Naive thymus-derived CD8-positive, alpha-beta T cell (primary cell): ENCODE measurements around the gene CDSN. TPM values are rescaled to one million over a fixed set of nuclear protein-coding genes. Genes with fewer than 3 reads are reported as not detected.

ENCODE experiments used
- ATAC-seq, 2 donors: fragments of 150-1000 bp; cut with Tn5 transposase in 1 of 2; sonication (Bioruptor Pico), chemical (Tn5 transposase) in 1 of 2; 1 replicate in 1 of 2; 2 replicates in 1 of 2; pipeline ENCODE4 v1.10.0; 2021; ENCODE audit warnings: mild to moderate bottlenecking in 2 of 2, moderate library complexity in 2 of 2
- POLR2A ChIA-PET: fragments of 350-600 bp; sonication (Branson Sonifier 250); formaldehyde crosslinking; loops from one replicate; lab custom pipeline; 2021; ENCODE audit warnings: antibody characterized with exemption; lab: Charles Lee
- DNase-seq, 10 donors: peaks; one replicate each; pipeline versions ENCODE4 v3.0.0 to v3.0.0-alpha.2; 2020 to 2022
- H3K27ac Mint-ChIP-seq, 10 donors: one replicate each; pipeline ENCODE4 v1.8.0; 2020 to 2022; ENCODE audit warnings: mild to moderate bottlenecking in 10 of 10, mixed read lengths in 10 of 10, moderate library complexity in 4 of 10, inconsistent platforms in 1 of 10
- H3K27me3 Mint-ChIP-seq, 5 donors: one replicate each; pipeline ENCODE4 v1.8.0; 2021 to 2022; ENCODE audit warnings: mixed read lengths in 5 of 5
- H3K36me3 Mint-ChIP-seq, 3 donors: one replicate each; pipeline ENCODE4 v1.8.0; 2020 to 2022; ENCODE audit warnings: mixed read lengths in 3 of 3, mild to moderate bottlenecking in 2 of 3, inconsistent platforms in 1 of 3
- H3K4me1 Mint-ChIP-seq, 4 donors: one replicate each; pipeline ENCODE4 v1.8.0; 2021 to 2022; ENCODE audit warnings: mixed read lengths in 4 of 4
- H3K4me3 Mint-ChIP-seq, 10 donors: one replicate each; pipeline ENCODE4 v1.8.0; 2020 to 2022; ENCODE audit warnings: mild to moderate bottlenecking in 10 of 10, mixed read lengths in 10 of 10, moderate library complexity in 6 of 10, inconsistent platforms in 1 of 10
- H3K9me3 Mint-ChIP-seq, 9 donors: one replicate each; pipeline ENCODE4 v1.8.0; 2020 to 2022; ENCODE audit warnings: mixed read lengths in 9 of 9, mild to moderate bottlenecking in 3 of 9, inconsistent platforms in 1 of 9, moderate library complexity in 1 of 9
- polyA plus RNA-seq, 3 donors: library from polyadenylated mRNA; unstranded; fragments of 300-500 nt; fragmentation: Illumina TruSeq; gene quantifications; one replicate each; pipeline ENCODE4 v1.2.3, GENCODE V29; 2021
- total RNA-seq, 8 experiments: library from RNA in 2 of 8; stranded (reverse) in 2 of 8; gene quantifications; one replicate each; pipeline ENCODE4 v1.2.3 and lab custom pipeline; 2021 to 2026

The CDSN gene
- total and polyA plus RNA-seq, 5 experiments from 2014 or later, result not detected

GRCh38 chr6:31158140-31158862 is 38.1 kb upstream of the CDSN start, which contains the start of gene TCF19:
TSS of gene TCF19 (plus strand) at chr6:31158589. CDS start at chr6:31159470, 881 bp downstream.
- H3K27me3 Mint-ChIP-seq, result no peaks in the 10 kb centered on the region
- POLR2A ChIA-PET, result interaction anchor here (0.6 to 2.0 kb wide), 10 partner anchors 9 to 448 kb away, joined by 3 to 12 read pairs (median 4); no protein-coding TSS in a partner anchor
- ATAC-seq, result peak; percentile 94 to 95
- H3K4me3 Mint-ChIP-seq, result peak within 1 kb of the TSS; percentile 83 to 100 (median 93)
- H3K27ac Mint-ChIP-seq, result peak within 1 kb of the TSS; percentile 60 to 96 (median 88)
- H3K4me1 Mint-ChIP-seq, result peaks cover 15 to 31% (median 24%) of the 10 kb centered on the region in 4 donors
- DNase-seq, result peak; percentile 95 to 100 (median 99)
- peaks cover 0 to 15% (median 12%) of the 10 kb centered on the region in 3 donors for H3K36me3 Mint-ChIP-seq
- H3K9me3 Mint-ChIP-seq, result no peaks in the 10 kb centered on the region

- POLR2A ChIA-PET, result interaction anchor here (0.6 to 2.0 kb wide), 8 partner anchors 12 to 449 kb away, joined by 3 to 12 read pairs (median 4); no protein-coding TSS in a partner anchor
- H3K4me1 Mint-ChIP-seq, result peaks cover 15 to 31% (median 24%) of the 10 kb centered on the region in 4 donors
- peaks cover 0 to 22% (median 15%) of the 10 kb centered on the region in 3 donors for H3K36me3 Mint-ChIP-seq
- ATAC-seq (peak; percentile 28 to 46), DNase-seq (no peak)
- H3K4me3 Mint-ChIP-seq, result peak within 1 kb of the TSS; percentile 83 to 100 (median 93)
- no peaks in the 10 kb centered on the region for H3K9me3 Mint-ChIP-seq
- H3K27me3 Mint-ChIP-seq, result no peaks in the 10 kb centered on the region
- H3K27ac Mint-ChIP-seq, result peak within 1 kb of the TSS; percentile 60 to 96 (median 88)
Observed at GRCh38 chr6:31157513-31158139, 37.4 kb upstream of the CDSN start, which contains the start of gene CCHCR1. TSS of gene CCHCR1 (minus strand) at chr6:31157802. CDS start at chr6:31157600, 202 bp downstream.

- peaks cover 0 to 21% (median 15%) of the 10 kb centered on the region in 3 donors for H3K36me3 Mint-ChIP-seq
- no peak for DNase-seq
- POLR2A ChIA-PET, result no interaction called here
- no peaks in the 10 kb centered on the region for H3K9me3 Mint-ChIP-seq
- H3K4me1 Mint-ChIP-seq, result peaks cover 11 to 31% (median 24%) of the 10 kb centered on the region in 4 donors
- no peak for ATAC-seq
- peak overlapping the region in 2 of 10 donors; percentile 13 to 21 for H3K27ac Mint-ChIP-seq
- H3K4me3 Mint-ChIP-seq, result peak overlapping the region in 7 of 10 donors; percentile 14 to 100 (median 93)
- no peaks in the 10 kb centered on the region for H3K27me3 Mint-ChIP-seq
Observed at GRCh38 chr6:31156641-31157040, 36.4 kb upstream of the CDSN start.

- no peaks in the 10 kb centered on the region for H3K27me3 Mint-ChIP-seq
- no peak overlapping the region for H3K4me3 Mint-ChIP-seq
- H3K9me3 Mint-ChIP-seq, result no peaks in the 10 kb centered on the region
- ATAC-seq (no peak), DNase-seq (no peak)
- POLR2A ChIA-PET, result no interaction called here
- H3K4me1 Mint-ChIP-seq, result peaks cover 11 to 37% (median 23%) of the 10 kb centered on the region in 4 donors
- no peak overlapping the region for H3K27ac Mint-ChIP-seq
- peaks cover 0 to 32% (median 17%) of the 10 kb centered on the region in 3 donors for H3K36me3 Mint-ChIP-seq
Observed at GRCh38 chr6:31154436-31154835, 34.2 kb upstream of the CDSN start.

- Mint-ChIP-seq H3K36me3 (peaks cover 0 to 37% (median 17%) of the 10 kb centered on the region in 3 donors), H3K27ac (no peak overlapping the region), H3K27me3 (no peaks in the 10 kb centered on the region), H3K4me3 (no peak overlapping the region), H3K4me1 (peaks cover 5 to 20% (median 10%) of the 10 kb centered on the region in 4 donors), H3K9me3 (no peaks in the 10 kb centered on the region)
- POLR2A ChIA-PET, result interaction anchor here (0.7 kb wide), 1 partner anchor 53 kb away, joined by 4 read pairs; no protein-coding TSS in a partner anchor
- ATAC-seq, result no peak
- no peak for DNase-seq
Observed at GRCh38 chr6:31152781-31153180, 32.5 kb upstream of the CDSN start.

- peaks cover 0 to 45% (median 15%) of the 10 kb centered on the region in 3 donors for H3K36me3 Mint-ChIP-seq
- ATAC-seq, result no peak
- POLR2A ChIA-PET, result interaction anchor here (1.0 kb wide), 1 partner anchor 9 kb away, joined by 4 read pairs; the partner anchor contains the start of gene TCF19
- H3K27me3 Mint-ChIP-seq, result no peaks in the 10 kb centered on the region
- H3K9me3 Mint-ChIP-seq, result no peaks in the 10 kb centered on the region
- peaks cover 0 to 8% (median 3%) of the 10 kb centered on the region in 4 donors for H3K4me1 Mint-ChIP-seq
- DNase-seq, result no peak
- H3K4me3 Mint-ChIP-seq, result peak overlapping the region in 1 of 10 donors; percentile 10
- H3K27ac Mint-ChIP-seq, result no peak overlapping the region
Observed at GRCh38 chr6:31149827-31150447, 29.7 kb upstream of the CDSN start.

- peaks cover 0 to 31% (median 4%) of the 10 kb centered on the region in 3 donors for H3K36me3 Mint-ChIP-seq
- no peak overlapping the region for H3K4me3 Mint-ChIP-seq
- no peak overlapping the region for H3K27ac Mint-ChIP-seq
- H3K4me1 Mint-ChIP-seq, result peaks cover 0 to 2% (median 0%) of the 10 kb centered on the region in 4 donors
- no peaks in the 10 kb centered on the region for H3K27me3 Mint-ChIP-seq
- DNase-seq (no peak), ATAC-seq (no peak)
- POLR2A ChIA-PET, result interaction anchor here (1.4 to 1.5 kb wide), 2 partner anchors 10 to 13 kb away, joined by 4 to 5 read pairs; partner anchors contain the start of gene TCF19
- no peaks in the 10 kb centered on the region for H3K9me3 Mint-ChIP-seq
Observed at GRCh38 chr6:31145386-31145785, 25.1 kb upstream of the CDSN start.

- H3K27me3 Mint-ChIP-seq, result no peaks in the 10 kb centered on the region
- H3K36me3 Mint-ChIP-seq, result peaks cover 0 to 31% (median 4%) of the 10 kb centered on the region in 3 donors
- no peaks in the 10 kb centered on the region for H3K9me3 Mint-ChIP-seq
- no peak overlapping the region for H3K27ac Mint-ChIP-seq
- no peak for ATAC-seq
- POLR2A ChIA-PET, result interaction anchor here (1.4 kb wide), 1 partner anchor 11 kb away, joined by 4 read pairs; no protein-coding TSS in a partner anchor
- DNase-seq, result no peak
- H3K4me3 Mint-ChIP-seq, result no peak overlapping the region
- H3K4me1 Mint-ChIP-seq, result peaks cover 0 to 2% (median 0%) of the 10 kb centered on the region in 4 donors
Observed at GRCh38 chr6:31144970-31145340, 24.7 kb upstream of the CDSN start.

GRCh38 chr6:31144296-31144969 is 24.2 kb upstream of the CDSN start:
- Mint-ChIP-seq H3K4me1 (peaks cover 0 to 2% (median 0%) of the 10 kb centered on the region in 4 donors), H3K4me3 (no peak overlapping the region), H3K9me3 (no peaks in the 10 kb centered on the region), H3K27ac (peak overlapping the region in 3 of 10 donors; percentile 29 to 59 (median 41)), H3K36me3 (peaks cover 0 to 27% (median 4%) of the 10 kb centered on the region in 3 donors), H3K27me3 (no peaks in the 10 kb centered on the region)
- no peak for ATAC-seq
- no peak for DNase-seq
- POLR2A ChIA-PET, result interaction anchor here (1.4 kb wide), 1 partner anchor 11 kb away, joined by 4 read pairs; no protein-coding TSS in a partner anchor

GRCh38 chr6:31143148-31143547 is 22.9 kb upstream of the CDSN start:
- H3K27me3 Mint-ChIP-seq, result no peaks in the 10 kb centered on the region
- POLR2A ChIA-PET, result no interaction called here
- H3K9me3 Mint-ChIP-seq, result no peaks in the 10 kb centered on the region
- H3K27ac Mint-ChIP-seq, result no peak overlapping the region
- no peak for DNase-seq
- peaks cover 0 to 23% (median 4%) of the 10 kb centered on the region in 3 donors for H3K36me3 Mint-ChIP-seq
- H3K4me3 Mint-ChIP-seq, result no peak overlapping the region
- ATAC-seq, result no peak
- H3K4me1 Mint-ChIP-seq, result peaks cover 0 to 2% (median 0%) of the 10 kb centered on the region in 4 donors

- no peak overlapping the region for H3K4me3 Mint-ChIP-seq
- POLR2A ChIA-PET, result no interaction called here
- peaks cover 0 to 23% (median 4%) of the 10 kb centered on the region in 3 donors for H3K36me3 Mint-ChIP-seq
- ATAC-seq, result no peak
- DNase-seq, result no peak
- peaks cover 4 to 6% (median 5%) of the 10 kb centered on the region in 4 donors for H3K4me1 Mint-ChIP-seq
- H3K27ac Mint-ChIP-seq, result no peak overlapping the region
- H3K9me3 Mint-ChIP-seq, result no peaks in the 10 kb centered on the region
- H3K27me3 Mint-ChIP-seq, result peaks cover 0 to 2% (median 0%) of the 10 kb centered on the region in 5 donors
Observed at GRCh38 chr6:31142361-31142761, 22.1 kb upstream of the CDSN start.
